Esophagus squamous epithelium (tissue), 5 donors: Measurements from ENCODE around the gene SLC44A3. TPM values are rescaled to one million over a fixed set of nuclear protein-coding genes. Genes with fewer than 3 reads are reported as not detected.

Experiments
- DNase-seq: peaks from one replicate; lab custom pipeline; 2025; lab: John Stamatoyannopoulos, UW
- H3K27ac ChIP-seq, 4 donors: fragments of 200-600 bp; sonication (generic); one replicate each; pipeline ENCODE4 v1.5.1; 2016 to 2019; ENCODE audit warnings: mild to moderate bottlenecking in 1 of 4
- H3K27me3 ChIP-seq, 4 donors: fragments of 200-600 bp; sonication (generic); 1 replicate in 3 of 4; 2 replicates in 1 of 4; pipeline versions ENCODE4 v1.5.1 to v1.6.0; 2017 to 2021; ENCODE audit warnings: antibody characterized with exemption in 1 of 4
- H3K36me3 ChIP-seq, 3 donors: fragments of 200-600 bp; sonication (generic); one replicate each; pipeline ENCODE4 v1.5.1; 2016 to 2019
- H3K4me1 ChIP-seq, 3 donors: fragments of 200-600 bp; sonication (generic); one replicate each; pipeline ENCODE4 v1.5.1; 2017 to 2019
- H3K4me3 ChIP-seq, 4 donors: fragments of 200-600 bp; sonication (generic); 1 replicate in 3 of 4; 2 replicates in 1 of 4; pipeline ENCODE4 v1.5.1; 2016 to 2019; ENCODE audit warnings: mild to moderate bottlenecking in 2 of 4, moderate library complexity in 1 of 4
- H3K9me3 ChIP-seq, 3 donors: fragments of 200-600 bp; sonication (generic); one replicate each; pipeline ENCODE4 v1.5.1; 2016 to 2019
- CTCF ChIP-seq, 6 experiments: fragments of 450-650 bp in 4 of 6; fragments of 200-600 bp in 2 of 6; sonication (generic) in 2 of 6; IDR thresholded peaks; one replicate each; pipeline ENCODE4 v1.5.1; 2016 to 2019; ENCODE audit warnings: antibody characterized with exemption in 6 of 6, mild to moderate bottlenecking in 4 of 6, moderate library complexity in 4 of 6
- POLR2A ChIP-seq, 4 donors: fragments of 450-650 bp; IDR thresholded peaks; one replicate each; pipeline ENCODE4 v1.6.1; 2017; ENCODE audit warnings: antibody characterized with exemption in 4 of 4, mild to moderate bottlenecking in 4 of 4, moderate library complexity in 3 of 4
- WGBS, 2 donors: methylation state at CpG; one replicate each; pipeline ENCODE4 v1.1.5; 2018; 5-methylcytosine and 5-hydroxymethylcytosine counted together
- intact Hi-C: fragments of 100-400 bp; cut with DNase I; formaldehyde crosslinking; loops from one replicate; pipeline ENCODE4 v1.15.0; 2022
- total RNA-seq, 4 donors: library from RNA; depleted of rRNA; stranded (reverse); fragments of >200 nt; gene quantifications; one replicate each; pipeline ENCODE4 v1.1.0, GENCODE V29; 2016
- donor health status: DM: yes; HTN: yes; CAD: no.

SLC44A3 gene
- total RNA-seq, 4 donors from 2014 or later = 5.4 to 11.7 (median 9.4) TPM

- 67 to 75% methylated on average over 1 of the region's 1 CpG for WGBS, 2 donors
- H3K27me3 ChIP-seq = no peaks in the 10 kb centered on the region
- no peak overlapping the region for H3K27ac ChIP-seq
- H3K9me3 ChIP-seq = no peaks in the 10 kb centered on the region
- no peak for TF ChIP-seq CTCF (IDR thresholded peaks at IDR 0.05)
- TF ChIP-seq POLR2A (IDR thresholded peaks at IDR 0.05) = no peak
- peaks cover 0 to 92% (median 6%) of the 10 kb centered on the region in 3 donors for H3K36me3 ChIP-seq
- peaks cover 0 to 14% (median 3%) of the 10 kb centered on the region in 3 donors for H3K4me1 ChIP-seq
- H3K4me3 ChIP-seq = no peak overlapping the region
- intact Hi-C loops = no loop called here
- no peak for DNase-seq
These were observed 79.6 kb downstream of the SLC44A3 start for GRCh38 chr1:94899756-94900155.

DNA sequence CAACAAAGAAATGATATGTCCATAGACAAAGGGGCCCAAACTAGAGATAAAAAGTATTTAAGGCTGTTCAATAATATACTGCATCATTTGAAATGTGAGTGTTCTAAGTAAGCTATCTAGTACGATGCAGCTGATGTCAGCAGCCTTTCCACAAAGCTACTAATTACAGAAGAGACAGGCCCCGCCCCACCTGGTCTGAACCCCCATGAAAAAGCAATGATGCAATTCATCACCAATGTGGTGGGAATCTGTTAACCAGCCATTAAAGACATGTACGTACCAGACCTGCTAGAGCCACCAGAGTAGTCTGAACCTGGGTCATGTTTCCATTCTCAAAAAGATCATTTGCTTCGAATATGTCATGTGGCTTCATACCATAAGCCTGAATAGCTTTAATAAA lies 81.7 kb downstream of the SLC44A3 start:
- Histone ChIP-seq H3K27me3 (no peaks in the 10 kb centered on the region), H3K4me1 (peaks cover 0 to 31% (median 3%) of the 10 kb centered on the region in 3 donors), H3K27ac (no peak overlapping the region), H3K4me3 (no peak overlapping the region), H3K9me3 (no peaks in the 10 kb centered on the region), H3K36me3 (peaks cover 0 to 82% (median 0%) of the 10 kb centered on the region in 3 donors)
- intact Hi-C loops = no loop called here
- WGBS, 2 donors = 84 to 93% methylated on average over 4 of the region's 4 CpGs
- DNase-seq = no peak
- no peak for TF ChIP-seq CTCF (IDR thresholded peaks at IDR 0.05)
- no peak for TF ChIP-seq POLR2A (IDR thresholded peaks at IDR 0.05)

DNA sequence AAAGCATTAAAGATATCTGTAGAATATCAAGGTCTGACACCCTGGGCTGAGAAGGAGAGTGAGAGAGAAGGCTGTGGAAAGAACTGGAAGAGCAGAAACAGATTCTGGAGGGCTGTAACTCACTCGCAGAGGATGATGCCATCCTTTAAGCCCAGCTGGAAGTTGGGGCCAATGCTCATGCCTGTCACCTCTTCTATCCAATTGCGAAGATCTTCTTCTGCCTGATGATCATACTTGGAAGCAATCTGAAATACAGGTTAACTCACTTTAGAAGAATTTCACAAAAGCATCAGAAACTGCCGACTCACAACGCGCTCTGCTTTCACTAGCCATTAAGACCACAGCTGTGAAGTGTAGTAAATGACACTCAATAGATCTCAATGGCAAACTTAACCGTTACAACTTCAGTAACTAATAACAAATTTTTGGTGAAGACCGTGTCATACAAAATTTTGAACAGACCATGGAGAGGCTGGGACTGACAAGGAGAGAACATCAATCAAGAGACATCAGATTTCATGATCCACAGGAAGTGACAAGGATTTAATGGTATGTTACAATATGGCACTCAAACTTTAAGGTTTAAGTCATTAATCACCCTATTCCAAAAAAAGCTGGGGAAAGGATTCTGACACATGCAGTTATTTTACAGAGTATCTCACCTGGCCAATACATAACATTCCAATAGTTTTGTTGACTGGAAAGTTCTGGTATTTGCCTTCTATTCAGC lies 83.3 kb downstream of the SLC44A3 start:
- no peaks in the 10 kb centered on the region for H3K27me3 ChIP-seq
- 92 to 94% methylated on average over 7 of the region's 7 CpGs for WGBS, 2 donors
- no peak overlapping the region for H3K27ac ChIP-seq
- no peak overlapping the region for H3K4me3 ChIP-seq
- intact Hi-C loops = no loop called here
- no peak for DNase-seq
- no peak for TF ChIP-seq POLR2A (IDR thresholded peaks at IDR 0.05)
- no peak for TF ChIP-seq CTCF (IDR thresholded peaks at IDR 0.05)
- peaks cover 0 to 74% (median 0%) of the 10 kb centered on the region in 3 donors for H3K36me3 ChIP-seq
- peaks cover 0 to 31% (median 3%) of the 10 kb centered on the region in 3 donors for H3K4me1 ChIP-seq
- no peaks in the 10 kb centered on the region for H3K9me3 ChIP-seq

DNA sequence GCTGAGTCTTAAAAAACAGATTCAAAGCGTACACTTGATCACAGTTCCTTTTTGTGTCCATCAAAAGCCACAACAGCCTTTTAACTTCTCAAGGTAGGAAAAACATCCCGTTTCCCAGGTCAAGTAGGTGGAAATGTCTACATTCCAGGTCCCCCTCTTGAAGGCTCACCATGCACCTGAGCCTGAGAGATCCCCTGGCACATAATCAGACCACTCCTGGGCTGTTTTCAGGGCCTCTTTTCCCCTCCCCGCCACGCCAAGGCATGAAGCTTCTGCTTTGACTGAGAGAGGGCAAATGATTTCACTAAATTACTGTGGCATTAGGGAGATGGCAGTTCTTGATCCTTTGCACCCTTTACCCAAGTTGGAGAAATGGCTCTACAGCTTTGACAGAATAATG lies 85.0 kb downstream of the SLC44A3 start:
- intact Hi-C loops = no loop called here
- no peak for DNase-seq
- no peak overlapping the region for H3K27ac ChIP-seq
- no peaks in the 10 kb centered on the region for H3K9me3 ChIP-seq
- H3K27me3 ChIP-seq = no peaks in the 10 kb centered on the region
- TF ChIP-seq POLR2A (IDR thresholded peaks at IDR 0.05) (no peak), CTCF (IDR thresholded peaks at IDR 0.05) (no peak)
- peaks cover 0 to 35% (median 3%) of the 10 kb centered on the region in 3 donors for H3K4me1 ChIP-seq
- no peak overlapping the region for H3K4me3 ChIP-seq
- peaks cover 0 to 69% (median 0%) of the 10 kb centered on the region in 3 donors for H3K36me3 ChIP-seq
- WGBS, 2 donors = 92 to 93% methylated on average over 4 of the region's 4 CpGs

GRCh38 chr1:94906382-94906781 lies 86.2 kb downstream of the SLC44A3 start:
- Histone ChIP-seq H3K36me3 (peaks cover 0 to 67% (median 0%) of the 10 kb centered on the region in 3 donors), H3K4me3 (no peak overlapping the region), H3K27me3 (no peaks in the 10 kb centered on the region), H3K9me3 (no peaks in the 10 kb centered on the region), H3K27ac (no peak overlapping the region), H3K4me1 (peaks cover 0 to 46% (median 3%) of the 10 kb centered on the region in 3 donors)
- TF ChIP-seq POLR2A (IDR thresholded peaks at IDR 0.05) = no peak
- TF ChIP-seq CTCF (IDR thresholded peaks at IDR 0.05) = no peak
- intact Hi-C loops = no loop called here
- no peak for DNase-seq
- WGBS, 2 donors = 77 to 81% methylated on average over 5 of the region's 5 CpGs
